GM13976 (cell line): ENCODE results near the gene CNKSR3.

ENCODE experiments used
- DNase-seq: peaks from one replicate; pipeline ENCODE4 v3.0.0; 2012; ENCODE audit warnings: low spot score
- in situ Hi-C: fragments of 300-500 bp; cut with MboI; formaldehyde crosslinking; loops from one replicate; pipeline ENCODE4 v1.12.0; 2022; ENCODE audit warnings: low sequenced_read_pairs, mixed read lengths, inconsistent platforms; ENCODE audit not compliant: unreplicated experiment
- TF ChIP-seq, protein P1 (sequence below): IDR thresholded peaks from 2 replicates; pipeline ENCODE4 v1.5.1; 2012; ENCODE audit warnings: borderline replicate concordance, mild to moderate bottlenecking; ENCODE audit not compliant: insufficient read depth; ENCODE audit errors: extremely low read depth, missing control alignments, control extremely low read depth

Gene CNKSR3

GRCh38 chr6:154510144-154510905 is at the start of gene CNKSR3:
Gene CNKSR3, minus strand, starts transcription at chr6:154510685. Its CDS starts 571 bp downstream, at chr6:154510114.
- TF ChIP-seq, protein P1, sequence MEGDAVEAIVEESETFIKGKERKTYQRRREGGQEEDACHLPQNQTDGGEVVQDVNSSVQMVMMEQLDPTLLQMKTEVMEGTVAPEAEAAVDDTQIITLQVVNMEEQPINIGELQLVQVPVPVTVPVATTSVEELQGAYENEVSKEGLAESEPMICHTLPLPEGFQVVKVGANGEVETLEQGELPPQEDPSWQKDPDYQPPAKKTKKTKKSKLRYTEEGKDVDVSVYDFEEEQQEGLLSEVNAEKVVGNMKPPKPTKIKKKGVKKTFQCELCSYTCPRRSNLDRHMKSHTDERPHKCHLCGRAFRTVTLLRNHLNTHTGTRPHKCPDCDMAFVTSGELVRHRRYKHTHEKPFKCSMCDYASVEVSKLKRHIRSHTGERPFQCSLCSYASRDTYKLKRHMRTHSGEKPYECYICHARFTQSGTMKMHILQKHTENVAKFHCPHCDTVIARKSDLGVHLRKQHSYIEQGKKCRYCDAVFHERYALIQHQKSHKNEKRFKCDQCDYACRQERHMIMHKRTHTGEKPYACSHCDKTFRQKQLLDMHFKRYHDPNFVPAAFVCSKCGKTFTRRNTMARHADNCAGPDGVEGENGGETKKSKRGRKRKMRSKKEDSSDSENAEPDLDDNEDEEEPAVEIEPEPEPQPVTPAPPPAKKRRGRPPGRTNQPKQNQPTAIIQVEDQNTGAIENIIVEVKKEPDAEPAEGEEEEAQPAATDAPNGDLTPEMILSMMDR = no peak
- peak; percentile 65 for DNase-seq
- in situ Hi-C loops = no loop called here

DNA sequence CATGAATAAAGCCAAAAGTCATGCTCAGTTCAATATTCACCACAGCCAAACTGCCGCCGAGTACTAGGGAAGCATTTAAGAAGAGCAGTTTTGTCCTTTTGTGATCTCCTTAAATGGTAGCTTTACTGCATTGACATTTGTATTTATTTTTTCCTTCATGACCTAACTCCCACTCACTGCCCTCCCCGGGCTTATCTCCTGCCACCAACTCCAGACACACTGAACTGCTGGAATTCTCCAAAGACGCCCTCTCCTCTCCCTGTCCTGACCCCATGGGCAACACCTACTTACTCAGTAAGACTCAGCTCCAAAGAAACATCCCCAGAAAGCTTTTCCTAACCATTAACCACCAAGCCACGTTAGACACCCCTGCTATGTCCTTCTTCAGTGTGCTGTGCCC is 48.5 kb upstream of the CNKSR3 start:
- no peak for DNase-seq
- in situ Hi-C loops = no loop called here
- TF ChIP-seq, protein P1 = no peak

DNA sequence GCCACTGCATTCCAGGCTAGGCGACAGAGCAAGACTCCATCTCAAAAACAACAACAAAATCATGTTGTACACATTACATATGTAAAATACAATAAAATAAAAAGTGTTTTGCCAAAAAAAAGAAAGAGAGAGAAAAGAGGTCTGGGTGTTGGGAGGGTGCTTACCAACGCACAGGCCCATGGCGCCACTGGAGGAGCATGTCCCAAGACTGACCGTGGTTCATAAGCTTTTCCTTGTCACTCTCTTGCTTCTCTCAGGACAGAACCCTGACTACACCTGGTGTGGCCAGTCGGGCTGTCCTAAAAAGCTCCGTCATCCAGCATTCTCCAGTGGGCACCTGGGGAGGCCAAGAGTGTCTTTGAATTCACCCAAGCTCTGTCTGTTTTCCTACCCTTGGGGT is 48.0 kb upstream of the CNKSR3 start:
- DNase-seq = no peak
- TF ChIP-seq, protein P1 = no peak
- in situ Hi-C loops = no loop called here

- DNase-seq = no peak
- in situ Hi-C loops = no loop called here
- TF ChIP-seq, protein P1 = no peak
Measured at GRCh38 chr6:154555073-154555677, 44.7 kb upstream of the CNKSR3 start.

DNA sequence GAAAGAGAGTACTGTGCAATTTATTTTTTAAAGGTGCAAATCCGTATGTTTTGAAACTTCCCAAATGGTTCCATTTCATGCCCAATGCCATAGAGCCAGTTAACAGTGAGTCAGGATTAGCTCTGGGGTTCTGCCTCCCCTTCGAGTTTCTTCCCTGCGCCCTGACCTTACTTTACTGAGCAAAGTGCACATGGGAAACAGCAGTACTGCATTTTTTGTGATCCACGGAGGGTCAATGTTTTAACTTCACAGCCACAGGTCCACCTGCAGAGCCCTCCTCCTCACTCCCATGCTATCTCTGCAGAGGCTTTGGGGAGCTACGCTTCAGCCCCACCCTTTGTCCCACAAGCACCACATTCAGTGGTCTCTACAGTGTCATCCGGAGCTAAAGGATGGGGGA is 44.0 kb upstream of the CNKSR3 start:
- in situ Hi-C loops = no loop called here
- TF ChIP-seq, protein P1 = no peak
- DNase-seq = no peak

- no peak for DNase-seq
- TF ChIP-seq, protein P1 = no peak
- in situ Hi-C loops = no loop called here
Measured at GRCh38 chr6:154550779-154551178, 40.3 kb upstream of the CNKSR3 start.
